Ectodermal cell (in vitro differentiated cells): ENCODE results near the gene IGSF22.
"Not testable (repeated sequence)": the region's sequence is repeated elsewhere in the genome, so short reads cannot be mapped to it uniquely, and the experiment has no call there.

Experiments
- H3K27ac ChIP-seq: 2 replicates; pipeline ENCODE4 v1.7.0; 2013; ENCODE audit warnings: mild to moderate bottlenecking, low read depth, low read length; ENCODE audit not compliant: insufficient read depth, poor library complexity, severe bottlenecking
- H3K27me3 ChIP-seq: 2 replicates; pipeline ENCODE4 v1.7.0; 2013; ENCODE audit warnings: mild to moderate bottlenecking, low read length; ENCODE audit not compliant: insufficient read depth, control insufficient read depth, poor library complexity, severe bottlenecking
- H3K36me3 ChIP-seq: one replicate; pipeline ENCODE4 v1.7.0; 2013; ENCODE audit warnings: low read length; ENCODE audit not compliant: control insufficient read depth, insufficient read depth
- H3K4me1 ChIP-seq: one replicate; pipeline ENCODE4 v1.7.0; 2013; ENCODE audit warnings: low read length; ENCODE audit not compliant: control insufficient read depth, insufficient read depth
- H3K4me3 ChIP-seq: 2 replicates; pipeline ENCODE4 v1.7.0; 2013; ENCODE audit warnings: low read depth, low read length, control low read depth; ENCODE audit not compliant: insufficient read depth
- H3K9me3 ChIP-seq: 2 replicates; pipeline ENCODE4 v1.7.0; 2013; ENCODE audit warnings: mild to moderate bottlenecking, low read length, moderate library complexity; ENCODE audit not compliant: control insufficient read depth
- WGBS, 2 experiments: methylation state at CpG; one replicate each; pipeline ENCODE4 v1.1.7; 2013; ENCODE audit warnings: missing lambda C conversion rate in 2 of 2; 5-methylcytosine and 5-hydroxymethylcytosine counted together

The IGSF22 gene

DNA sequence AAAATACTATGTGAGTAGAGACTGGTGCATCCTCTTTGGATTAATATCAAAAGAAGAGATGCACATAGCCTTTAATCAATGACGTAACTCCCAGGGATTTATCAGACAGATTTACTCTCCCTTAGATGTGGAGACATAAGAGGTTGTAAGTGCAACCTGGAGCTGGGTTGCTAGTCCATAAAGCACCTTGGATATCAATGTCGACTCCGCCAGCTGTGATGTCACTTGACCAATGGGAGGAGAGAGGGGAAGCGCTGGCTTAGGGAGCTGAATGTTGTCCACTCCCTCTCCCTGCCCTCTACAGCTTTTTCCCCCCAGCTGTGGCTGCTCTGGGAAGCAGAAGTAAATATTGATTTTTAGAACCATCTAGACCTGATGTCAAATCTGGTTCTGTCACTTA is 56.3 kb downstream of the IGSF22 start:
- WGBS, 2 experiments: 86 to 89% methylated on average over 4 of the region's 4 CpGs
- no peaks in the 10 kb centered on the region for H3K9me3 ChIP-seq
- no peak overlapping the region for H3K27ac ChIP-seq
- no peak overlapping the region for H3K4me3 ChIP-seq
- no peaks in the 10 kb centered on the region for H3K27me3 ChIP-seq
- no peaks in the 10 kb centered on the region for H3K36me3 ChIP-seq
- H3K4me1 ChIP-seq: no peaks in the 10 kb centered on the region

DNA sequence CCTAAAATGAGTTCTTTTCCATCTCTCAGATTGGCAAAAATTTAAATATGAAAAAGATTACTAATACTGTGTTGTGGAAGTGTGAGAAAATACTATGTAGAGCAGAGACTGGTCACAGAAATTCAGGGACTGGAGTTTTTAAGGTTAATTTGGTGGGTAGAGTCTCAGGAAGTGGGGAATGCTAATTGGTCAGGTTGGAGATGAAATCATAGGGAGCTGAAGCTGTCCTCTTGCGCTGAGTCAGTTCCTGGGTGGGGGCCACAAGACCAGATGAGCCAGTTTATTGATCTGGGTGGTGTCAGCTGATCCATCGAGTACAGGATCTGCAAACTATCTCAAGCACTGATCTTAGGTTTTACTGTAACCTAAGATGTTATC is 56.8 kb downstream of the IGSF22 start:
- H3K27me3 ChIP-seq: no peaks in the 10 kb centered on the region
- H3K27ac ChIP-seq: no peak overlapping the region
- no peaks in the 10 kb centered on the region for H3K36me3 ChIP-seq
- H3K4me3 ChIP-seq: no peak overlapping the region
- H3K4me1 ChIP-seq: no peaks in the 10 kb centered on the region
- 73 to 87% methylated on average over 2 of the region's 2 CpGs for WGBS, 2 experiments
- H3K9me3 ChIP-seq: no peaks in the 10 kb centered on the region

DNA sequence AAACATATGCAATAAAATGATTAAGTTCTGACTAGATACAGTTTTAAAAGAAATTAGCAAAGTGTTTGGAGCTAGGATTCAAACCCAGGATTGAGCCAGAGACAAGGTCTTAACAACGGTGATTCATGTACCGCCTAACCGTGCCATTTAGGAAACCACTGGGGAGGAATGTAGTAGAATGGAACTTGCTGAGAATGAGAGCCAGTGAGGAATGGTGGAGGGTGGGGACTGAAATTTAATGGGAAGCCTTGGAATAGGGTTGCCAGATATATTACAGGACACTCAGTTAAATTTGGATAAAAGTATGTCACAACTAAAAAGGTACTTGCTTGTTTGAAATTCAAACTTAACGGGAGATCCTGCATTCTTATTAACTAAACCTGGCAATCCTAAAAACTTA is 57.9 kb downstream of the IGSF22 start:
- Histone ChIP-seq H3K36me3 (no peaks in the 10 kb centered on the region), H3K4me1 (no peaks in the 10 kb centered on the region), H3K9me3 (no peaks in the 10 kb centered on the region), H3K27ac (no peak overlapping the region), H3K27me3 (no peaks in the 10 kb centered on the region), H3K4me3 (no peak overlapping the region)
- 90 to 94% methylated on average over 4 of the region's 4 CpGs for WGBS, 2 experiments

DNA sequence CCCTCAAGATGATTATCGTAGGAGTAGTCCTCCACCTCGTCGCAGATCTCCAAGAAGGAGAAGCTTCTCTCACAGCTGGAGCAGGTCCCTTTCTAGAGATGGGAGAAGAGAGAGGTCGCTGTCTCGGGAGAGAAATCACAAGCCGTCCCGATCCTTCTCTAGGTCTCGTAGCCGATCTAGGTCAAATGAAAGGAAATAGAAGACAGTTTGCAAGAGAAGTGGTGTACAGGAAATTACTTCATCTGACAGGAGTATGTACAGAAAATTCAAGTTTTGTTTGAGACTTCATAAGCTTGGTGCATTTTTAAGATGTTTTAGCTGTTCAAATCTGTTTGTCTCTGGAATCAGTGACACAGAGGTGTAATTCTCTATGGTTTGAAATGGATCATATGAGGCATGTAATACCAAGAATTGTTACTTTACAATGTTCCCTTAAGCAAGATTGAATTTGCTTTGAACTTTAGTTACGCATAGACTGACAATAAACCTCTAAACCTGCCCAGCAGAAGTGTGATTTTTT is 60.6 kb downstream of the IGSF22 start:
- H3K27me3 ChIP-seq, H3K4me1 ChIP-seq, H3K27ac ChIP-seq, H3K36me3 ChIP-seq, H3K4me3 ChIP-seq, H3K9me3 ChIP-seq: not testable (repeated sequence)
- WGBS, 2 experiments: 71 to 72% methylated on average over 10 of the region's 10 CpGs

DNA sequence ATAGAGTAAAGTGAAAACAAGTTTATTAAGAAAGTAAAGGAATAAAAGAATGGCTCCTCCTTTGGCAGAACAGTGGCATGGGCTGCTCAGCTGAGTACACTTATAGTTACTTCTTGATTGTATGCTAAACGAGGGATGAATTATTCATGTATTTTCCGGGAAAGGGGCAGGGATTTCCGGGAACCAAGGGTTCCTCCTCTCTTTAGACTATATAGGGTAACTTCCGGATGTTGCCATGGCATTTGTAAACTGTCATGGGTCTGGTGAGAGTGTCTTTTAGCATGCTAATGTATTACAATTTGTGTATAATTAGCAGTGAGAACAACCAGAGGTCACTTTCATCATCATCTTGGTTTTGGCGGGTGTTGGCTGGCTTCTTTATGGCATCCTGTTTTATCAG is 68.3 kb downstream of the IGSF22 start:
- no peak overlapping the region for H3K4me3 ChIP-seq
- H3K36me3 ChIP-seq: no peaks in the 10 kb centered on the region
- no peak overlapping the region for H3K27ac ChIP-seq
- H3K9me3 ChIP-seq: no peaks in the 10 kb centered on the region
- H3K27me3 ChIP-seq: no peaks in the 10 kb centered on the region
- WGBS, 2 experiments: 88 to 92% methylated on average over 5 of the region's 5 CpGs
- H3K4me1 ChIP-seq: no peaks in the 10 kb centered on the region
